Stimulated activated CD8-positive, alpha-beta memory T cell treated with anti-CD3 and anti-CD28 coated beads, Interleukin-15, amount 100 ng/mL, for 1 hour (primary cell): ENCODE measurements around the gene TMEM54.

Experiments used
- DNase-seq: peaks from one replicate; pipeline ENCODE4 v3.0.0-alpha.2; 2020; ENCODE audit warnings: low read depth

The TMEM54 gene

DNA sequence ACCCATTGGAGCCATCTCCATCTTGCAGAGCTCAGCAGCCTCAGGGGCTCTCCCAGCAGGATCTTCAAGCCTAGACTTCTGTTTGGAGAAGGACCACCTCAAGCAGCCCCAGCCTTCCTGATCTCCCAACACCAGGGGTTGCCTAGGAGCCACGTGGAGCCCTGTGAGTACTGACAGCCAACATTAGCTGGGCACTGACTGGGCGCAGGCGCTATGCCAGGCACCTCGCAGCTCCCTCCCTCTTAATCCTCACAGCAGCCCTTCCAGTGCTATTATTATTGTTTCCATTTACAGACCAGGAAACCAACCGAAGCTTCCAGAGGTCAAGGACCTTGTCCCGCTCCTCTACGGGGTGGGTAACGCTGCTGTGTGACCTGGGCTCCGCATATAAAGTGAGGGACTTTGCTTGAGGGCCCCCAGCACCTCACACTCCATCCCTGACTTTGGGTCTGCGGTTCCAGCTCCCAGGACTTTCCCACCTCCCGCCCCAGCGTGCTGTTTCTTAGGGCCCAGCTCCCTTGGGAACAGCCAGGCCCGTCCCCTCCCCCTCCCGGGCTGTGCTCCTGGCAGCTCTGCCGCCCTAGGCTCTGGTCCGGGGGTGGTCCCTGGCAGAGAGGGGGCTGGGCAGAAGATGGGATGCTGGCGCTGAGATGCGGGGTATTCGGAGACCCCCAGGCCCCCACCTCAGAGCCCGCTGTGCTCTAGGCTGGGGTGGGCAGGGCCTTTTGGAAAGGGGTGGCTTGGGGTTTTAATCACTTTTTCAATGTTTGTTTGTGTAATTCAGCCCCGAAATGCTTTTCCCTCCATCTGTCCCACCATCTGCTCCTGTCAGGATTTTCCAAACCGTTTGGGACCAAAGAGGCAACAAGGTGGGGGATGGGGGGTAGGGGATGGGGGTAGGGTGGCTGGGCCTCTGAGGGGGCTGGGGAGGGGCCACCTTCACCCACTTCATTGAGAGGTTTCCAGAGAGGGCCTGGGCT is 19.0 kb downstream of the TMEM54 start:
- no peak for DNase-seq

- DNase-seq, result no peak
Observed at GRCh38 chr1:32881291-32881690, 19.9 kb downstream of the TMEM54 start.

DNA sequence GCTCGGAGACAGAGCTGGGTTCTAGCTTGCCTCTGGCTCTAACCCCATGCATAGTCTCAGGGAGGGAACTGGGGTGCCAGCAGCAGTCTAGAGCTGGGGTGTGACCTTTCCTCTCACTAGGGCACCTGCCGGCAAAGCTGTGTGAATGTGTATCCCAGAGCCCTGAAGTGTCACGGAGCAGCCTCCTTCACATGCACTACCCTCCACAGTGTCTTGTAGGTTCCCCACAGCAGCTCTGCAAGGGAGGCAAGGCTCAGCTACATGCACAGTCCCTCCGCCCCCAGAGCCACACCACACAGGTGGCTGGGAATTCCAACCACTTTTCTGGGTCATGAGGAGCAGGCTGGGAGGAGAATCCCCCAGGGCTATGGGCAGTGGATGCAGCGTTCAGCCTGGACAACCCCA is 22.6 kb downstream of the TMEM54 start:
- no peak for DNase-seq

DNA sequence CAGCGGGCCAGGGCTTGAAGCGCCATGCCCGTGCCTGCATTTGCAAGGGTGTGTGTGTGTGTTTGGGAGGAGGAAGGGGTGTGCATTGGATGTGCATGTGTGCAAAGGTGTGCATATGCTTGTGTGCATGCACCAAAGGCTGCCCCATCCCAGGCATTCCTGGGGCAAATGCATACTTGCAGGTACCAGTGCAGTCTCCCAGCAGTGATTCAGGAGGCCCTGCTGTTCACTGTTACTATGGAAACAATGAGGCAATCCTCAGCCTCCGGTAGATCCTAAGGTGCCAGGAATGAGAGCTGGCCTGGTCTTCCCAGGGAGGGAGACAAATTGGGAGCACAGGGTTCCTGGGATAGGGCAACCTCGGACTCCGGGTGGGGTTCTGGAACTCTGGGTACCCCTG is 23.0 kb downstream of the TMEM54 start:
- DNase-seq, result no peak

GRCh38 chr1:32877211-32878110 is 23.7 kb downstream of the TMEM54 start:
- DNase-seq, result no peak

- DNase-seq, result no peak
Observed at GRCh38 chr1:32876341-32877210, 24.6 kb downstream of the TMEM54 start.

DNA sequence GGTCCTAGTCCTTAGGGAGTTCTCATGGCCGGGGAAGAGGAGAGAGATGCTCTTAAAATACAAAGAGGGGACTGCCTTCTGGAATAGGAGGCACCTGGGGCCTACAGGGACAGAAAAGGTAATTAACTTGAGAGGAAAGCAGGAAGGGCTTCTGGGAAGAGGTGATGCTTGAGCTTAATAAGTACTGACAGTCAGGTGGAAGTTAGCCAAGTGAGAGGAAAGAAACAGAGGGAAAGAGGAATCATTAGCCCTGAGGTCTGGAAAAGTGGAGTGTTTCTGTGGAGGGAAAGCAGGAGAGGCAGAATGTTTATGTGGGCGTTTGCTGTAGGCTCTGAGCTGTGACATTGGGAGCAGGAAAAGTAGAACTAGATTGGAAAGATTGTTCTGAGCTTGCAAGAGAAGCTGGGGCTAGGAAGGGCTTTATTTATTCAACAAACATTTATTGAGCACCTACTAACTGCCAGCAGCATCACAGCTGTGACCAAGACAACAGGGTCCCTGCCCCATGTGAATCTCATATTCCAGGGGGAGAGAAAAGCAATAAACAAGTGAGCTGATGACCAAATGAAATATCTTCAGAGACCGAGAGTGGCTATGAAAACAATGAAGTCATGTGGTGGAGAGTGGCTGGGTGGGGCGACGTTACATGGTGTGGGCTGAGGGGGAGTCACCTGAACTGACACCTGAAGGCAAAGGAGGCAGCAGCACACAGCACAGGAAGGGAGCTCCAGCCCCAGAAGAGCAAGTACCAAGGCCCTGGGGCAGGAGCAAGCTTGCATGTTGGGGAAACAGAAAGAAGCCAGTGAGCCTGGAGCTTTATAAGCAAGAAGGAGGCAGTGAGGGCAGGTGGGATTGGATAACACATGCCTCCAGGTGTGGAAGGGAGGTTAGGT is 26.1 kb downstream of the TMEM54 start:
- no peak for DNase-seq

GRCh38 chr1:32873484-32873883 is 27.7 kb downstream of the TMEM54 start:
- no peak for DNase-seq

DNA sequence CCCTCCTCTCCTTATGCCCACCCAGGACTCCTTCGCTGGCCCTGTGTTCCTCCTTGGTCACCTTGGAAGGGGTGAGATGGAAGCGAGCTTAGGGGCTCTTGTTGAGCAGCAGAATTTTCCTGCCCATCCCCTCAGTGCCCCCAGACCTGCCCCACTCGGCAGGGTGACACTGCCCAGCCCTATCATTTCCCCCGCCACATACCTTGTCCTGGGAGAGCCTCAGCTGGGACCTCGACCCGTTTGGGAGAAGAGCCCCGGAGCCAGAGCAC is 29.1 kb downstream of the TMEM54 start:
- DNase-seq, result no peak

GRCh38 chr1:32871364-32872191 is 29.6 kb downstream of the TMEM54 start:
- no peak for DNase-seq

DNA sequence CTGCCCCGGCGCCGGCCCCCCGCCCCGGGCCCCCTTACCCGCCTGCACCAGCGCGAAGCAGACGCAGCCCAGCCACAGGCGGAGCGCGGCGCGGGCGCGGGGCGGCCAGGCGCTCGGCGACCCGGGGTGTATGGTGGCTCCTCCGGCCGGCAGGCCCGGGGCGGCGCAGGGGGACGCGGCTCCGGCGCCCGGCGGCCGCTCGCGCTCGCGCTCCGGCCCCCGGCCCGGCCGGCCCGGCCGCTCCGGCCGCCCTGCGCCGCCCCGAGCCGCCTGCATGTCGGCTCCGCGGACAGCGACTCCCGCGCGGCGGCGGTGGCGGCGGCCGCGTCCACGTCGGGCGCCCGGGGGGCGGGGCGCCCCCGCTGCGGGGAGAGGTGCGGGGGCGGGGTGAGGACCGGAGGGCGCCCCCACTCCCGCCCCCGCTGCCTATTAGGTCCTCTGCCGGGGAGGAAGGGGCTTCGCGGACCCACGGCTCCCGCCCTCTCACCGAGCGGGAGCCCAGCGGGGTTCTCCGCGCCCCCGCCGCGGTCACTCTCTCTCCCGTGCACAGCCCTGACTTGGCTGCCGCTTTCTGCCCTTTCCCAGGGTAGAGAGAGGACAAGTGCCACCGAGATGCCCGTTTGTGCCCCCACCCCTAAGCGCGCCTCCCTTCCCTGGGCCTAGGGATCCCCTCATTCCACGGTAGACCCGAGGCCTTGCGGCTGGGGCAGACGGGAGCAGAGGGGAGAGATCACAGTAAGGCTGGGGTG is 30.4 kb downstream of the TMEM54 start, which contains the start of gene FNDC5:
Gene FNDC5 (minus strand): TSS at position 298 of the 749 bp plus-strand sequence.
- no peak for DNase-seq

GRCh38 chr1:32869923-32870614 is 31.1 kb downstream of the TMEM54 start:
- no peak for DNase-seq

DNA sequence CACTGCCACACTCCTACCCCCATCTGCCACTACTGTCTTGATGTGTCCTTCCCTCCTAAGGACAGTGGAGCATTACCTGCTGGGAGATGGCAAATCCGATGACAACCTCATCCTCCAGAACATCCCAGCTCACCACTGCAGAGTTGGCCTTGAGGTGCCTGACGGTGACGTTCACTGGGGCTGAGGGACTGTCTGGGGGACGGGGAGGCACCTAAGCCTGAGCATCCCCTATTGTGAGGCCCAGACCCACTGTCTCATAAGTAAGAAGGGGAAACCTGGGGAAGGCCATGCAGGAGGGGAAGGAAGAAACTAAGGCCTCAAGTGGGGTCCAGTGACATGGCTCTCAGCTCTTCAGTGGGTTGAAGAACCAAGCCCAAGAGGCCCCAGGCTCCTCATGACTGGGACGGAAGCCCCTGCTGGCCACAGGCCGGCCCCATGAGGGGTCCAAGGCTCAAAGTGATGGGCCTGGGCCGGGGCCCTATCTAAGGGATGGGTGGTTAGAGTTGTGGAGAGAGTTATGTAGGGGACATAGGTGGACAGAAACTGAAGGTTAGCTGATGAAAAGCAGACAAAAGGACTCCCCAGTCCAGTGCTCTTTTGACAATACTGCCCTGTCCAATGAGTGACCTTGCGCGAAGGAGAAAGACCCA is 32.3 kb downstream of the TMEM54 start:
- no peak for DNase-seq

GRCh38 chr1:32868085-32868484 is 33.1 kb downstream of the TMEM54 start:
- no peak for DNase-seq

GRCh38 chr1:32867671-32868070 is 33.5 kb downstream of the TMEM54 start:
- DNase-seq, result no peak

DNA sequence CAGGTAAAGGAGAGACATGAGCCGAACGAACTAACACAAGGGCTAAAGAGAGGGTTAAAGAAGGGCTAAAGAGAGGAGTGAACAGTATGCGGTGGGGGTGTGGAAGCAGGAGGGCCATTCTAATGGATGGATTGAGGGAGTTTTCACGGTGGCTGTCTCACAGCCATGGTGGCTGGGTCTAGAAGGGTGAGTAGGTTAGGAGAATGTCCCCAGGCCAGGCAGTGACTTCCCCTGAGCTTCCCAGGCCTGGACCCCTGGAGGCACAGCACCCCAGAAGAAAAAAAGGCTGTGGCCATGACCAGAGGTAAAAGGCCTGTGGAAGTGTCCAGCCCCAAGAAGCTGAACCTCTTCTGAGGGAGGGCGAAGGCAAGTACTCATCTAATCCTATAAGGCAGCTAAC is 34.0 kb downstream of the TMEM54 start:
- no peak for DNase-seq

- no peak for DNase-seq
Observed at GRCh38 chr1:32865639-32866405, 35.4 kb downstream of the TMEM54 start.
